ENCODE data around the gene SLC4A2. TPM values are rescaled to one million over a fixed set of nuclear protein-coding genes. Genes with fewer than 3 reads are reported as not detected.

Gene SLC4A2
- polyA plus RNA-seq, 3 donors, result 21.6 to 132 (median 23.8) TPM

DNA sequence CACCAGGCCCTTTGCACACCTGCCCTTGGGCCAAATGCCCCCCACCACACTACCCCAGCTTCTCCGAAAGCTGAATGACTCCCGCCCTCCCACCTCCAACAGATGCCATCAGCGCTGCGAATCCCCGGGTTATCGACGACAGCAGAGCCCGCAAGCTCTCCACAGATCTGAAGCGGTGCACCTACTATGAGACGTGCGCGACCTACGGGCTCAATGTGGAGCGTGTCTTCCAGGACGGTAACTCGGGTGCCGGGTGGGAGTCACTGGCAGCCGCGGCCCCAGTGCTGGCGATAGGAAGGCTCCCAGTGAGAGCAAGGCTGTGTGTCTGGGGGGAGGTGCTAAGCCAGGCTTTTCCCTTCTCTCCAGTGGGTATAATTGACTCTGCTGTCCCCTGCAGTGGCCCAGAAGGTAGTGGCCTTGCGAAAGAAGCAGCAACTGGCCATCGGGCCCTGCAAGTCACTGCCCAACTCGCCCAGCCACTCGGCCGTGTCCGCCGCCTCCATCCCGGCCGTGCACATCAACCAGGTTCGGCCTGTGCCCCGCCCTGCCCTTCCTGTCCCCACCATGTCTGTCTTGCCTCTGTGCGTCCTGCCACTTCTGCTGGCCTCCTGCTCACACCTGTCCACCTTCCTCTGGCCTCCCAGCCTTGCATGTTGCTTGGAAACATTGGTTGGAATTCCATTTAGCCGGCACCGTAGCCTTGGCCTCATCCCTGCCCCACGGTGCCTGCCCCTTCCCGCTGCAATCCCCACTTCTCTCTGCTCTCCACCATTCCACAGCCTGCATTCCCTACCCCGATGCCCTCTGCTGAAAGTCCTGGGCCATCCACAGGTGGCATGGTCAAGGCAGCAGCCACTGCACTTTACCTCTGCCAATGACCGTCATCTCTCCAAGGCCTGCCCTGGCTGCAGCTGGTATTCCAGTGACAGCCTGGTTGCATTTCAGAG is 59.0 kb downstream of the SLC4A2 start:
- H3K36me3 Mint-ChIP-seq, result peaks cover 61 to 64% of the 10 kb centered on the region in 2 donors
- no peak overlapping the region for H3K9ac ChIP-seq (ENCODE audit: insufficient read depth, low read length, poor library complexity, severe bottlenecking)
- peaks cover 3 to 7% of the 10 kb centered on the region in 2 donors for H3K4me1 ChIP-seq (ENCODE audit: control insufficient read depth in 1 of 2, insufficient read depth in 2 of 2, low read length in 2 of 2)
- peaks cover 3% of the 10 kb centered on the region for H3K4me1 Mint-ChIP-seq
- H3K27me3 Mint-ChIP-seq (ENCODE audit: low read depth in 3 of 3), result peaks cover 16 to 20% (median 20%) of the 10 kb centered on the region in 3 donors
- WGBS (ENCODE audit: insufficient coverage), result 97% methylated on average over 38 of the region's 38 CpGs
- peaks cover 2 to 20% of the 10 kb centered on the region in 2 donors for H3K27me3 ChIP-seq (ENCODE audit: control insufficient read depth in 2 of 2, insufficient read depth in 2 of 2, low read length in 2 of 2)
- no peak overlapping the region for H3K4me3 Mint-ChIP-seq
- peaks cover 0 to 4% (median 2%) of the 10 kb centered on the region in 7 donors for H3K9me3 Mint-ChIP-seq
- no peak overlapping the region for H2AFZ ChIP-seq (ENCODE audit: insufficient read depth, low read depth, low read length, poor library complexity, severe bottlenecking)
- H3K9me3 ChIP-seq (replicated peaks in 1 of 2; ENCODE audit: control insufficient read depth in 1 of 2, insufficient read depth in 1 of 2, low read length in 2 of 2), result no peaks in the 10 kb centered on the region
- intact Hi-C loops (cut with micrococcal nuclease), result loop anchor here in 1 of 2 donors (10.0 kb wide), 1 partner anchor 224 kb away; no protein-coding TSS in a partner anchor
- H3K4me3 ChIP-seq (replicated peaks in 1 of 3; ENCODE audit: low read depth in 2 of 3, low read length in 3 of 3), result no peak overlapping the region
- H4K20me1 ChIP-seq (ENCODE audit: insufficient read depth, low read length), result peaks cover 81% of the 10 kb centered on the region
- H3K4me2 ChIP-seq (replicated peaks; ENCODE audit: extremely low read depth, low read length, poor library complexity, severe bottlenecking), result no peak overlapping the region
- TF ChIP-seq, protein P1, sequence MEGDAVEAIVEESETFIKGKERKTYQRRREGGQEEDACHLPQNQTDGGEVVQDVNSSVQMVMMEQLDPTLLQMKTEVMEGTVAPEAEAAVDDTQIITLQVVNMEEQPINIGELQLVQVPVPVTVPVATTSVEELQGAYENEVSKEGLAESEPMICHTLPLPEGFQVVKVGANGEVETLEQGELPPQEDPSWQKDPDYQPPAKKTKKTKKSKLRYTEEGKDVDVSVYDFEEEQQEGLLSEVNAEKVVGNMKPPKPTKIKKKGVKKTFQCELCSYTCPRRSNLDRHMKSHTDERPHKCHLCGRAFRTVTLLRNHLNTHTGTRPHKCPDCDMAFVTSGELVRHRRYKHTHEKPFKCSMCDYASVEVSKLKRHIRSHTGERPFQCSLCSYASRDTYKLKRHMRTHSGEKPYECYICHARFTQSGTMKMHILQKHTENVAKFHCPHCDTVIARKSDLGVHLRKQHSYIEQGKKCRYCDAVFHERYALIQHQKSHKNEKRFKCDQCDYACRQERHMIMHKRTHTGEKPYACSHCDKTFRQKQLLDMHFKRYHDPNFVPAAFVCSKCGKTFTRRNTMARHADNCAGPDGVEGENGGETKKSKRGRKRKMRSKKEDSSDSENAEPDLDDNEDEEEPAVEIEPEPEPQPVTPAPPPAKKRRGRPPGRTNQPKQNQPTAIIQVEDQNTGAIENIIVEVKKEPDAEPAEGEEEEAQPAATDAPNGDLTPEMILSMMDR (IDR thresholded peaks at IDR 0.05), result no peak
- peak overlapping the region in 1 of 7 donors; percentile 84 for H3K27ac Mint-ChIP-seq
- no peak for DNase-seq
- peaks cover 3% of the 10 kb centered on the region for H3K79me2 ChIP-seq (ENCODE audit: insufficient read depth, low read length)
- H3K27ac ChIP-seq (ENCODE audit: low read depth in 1 of 2, low read length in 2 of 2), result no peak overlapping the region
- H3K36me3 ChIP-seq (replicated peaks in 1 of 2; ENCODE audit: control insufficient read depth in 1 of 2, insufficient read depth in 2 of 2, low read length in 2 of 2), result peaks cover 43 to 72% of the 10 kb centered on the region in 2 donors

DNA sequence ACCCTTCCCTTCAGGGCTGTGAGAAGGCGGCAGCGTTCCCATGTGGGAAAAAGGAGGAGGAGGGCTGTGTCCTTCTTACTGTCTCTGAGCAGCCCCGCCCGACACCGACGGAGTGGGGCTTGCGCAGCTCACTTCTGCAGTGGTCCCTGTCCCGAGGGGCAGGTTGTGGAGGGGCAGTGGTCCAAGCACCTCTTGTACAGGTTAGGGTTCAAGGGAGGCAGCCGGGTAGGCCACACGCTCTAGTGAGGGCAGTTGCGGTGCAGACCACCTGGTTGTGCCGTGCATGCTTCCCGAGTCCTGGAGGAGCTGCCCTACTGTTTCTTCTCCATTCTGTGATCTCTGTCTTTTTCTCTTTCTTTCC is 59.6 kb downstream of the SLC4A2 start:
- no peak for DNase-seq
- no peak overlapping the region for H3K4me2 ChIP-seq (replicated peaks; ENCODE audit: extremely low read depth, low read length, poor library complexity, severe bottlenecking)
- Mint-ChIP-seq H3K36me3 (peaks cover 60 to 64% of the 10 kb centered on the region in 2 donors), H3K4me1 (peaks cover 2% of the 10 kb centered on the region), H3K9me3 (peaks cover 0 to 3% (median 0%) of the 10 kb centered on the region in 7 donors), H3K27ac (no peak overlapping the region), H3K4me3 (no peak overlapping the region), H3K27me3 (ENCODE audit: low read depth in 3 of 3) (peaks cover 11 to 15% (median 14%) of the 10 kb centered on the region in 3 donors)
- TF ChIP-seq, protein P1 (IDR thresholded peaks at IDR 0.05), result no peak
- no peaks in the 10 kb centered on the region for H3K79me2 ChIP-seq (ENCODE audit: insufficient read depth, low read length)
- H3K36me3 ChIP-seq (replicated peaks in 1 of 2; ENCODE audit: control insufficient read depth in 1 of 2, insufficient read depth in 2 of 2, low read length in 2 of 2), result peaks cover 47 to 72% of the 10 kb centered on the region in 2 donors
- H3K4me1 ChIP-seq (ENCODE audit: control insufficient read depth in 1 of 2, insufficient read depth in 2 of 2, low read length in 2 of 2), result peaks cover 3 to 6% of the 10 kb centered on the region in 2 donors
- no peaks in the 10 kb centered on the region for H3K9me3 ChIP-seq (replicated peaks in 1 of 2; ENCODE audit: control insufficient read depth in 1 of 2, insufficient read depth in 1 of 2, low read length in 2 of 2)
- peaks cover 81% of the 10 kb centered on the region for H4K20me1 ChIP-seq (ENCODE audit: insufficient read depth, low read length)
- H3K27ac ChIP-seq (ENCODE audit: low read depth in 1 of 2, low read length in 2 of 2), result no peak overlapping the region
- H3K4me3 ChIP-seq (replicated peaks in 1 of 3; ENCODE audit: low read depth in 2 of 3, low read length in 3 of 3), result no peak overlapping the region
- no peak overlapping the region for H2AFZ ChIP-seq (ENCODE audit: insufficient read depth, low read depth, low read length, poor library complexity, severe bottlenecking)
- peaks cover 2 to 13% of the 10 kb centered on the region in 2 donors for H3K27me3 ChIP-seq (ENCODE audit: control insufficient read depth in 2 of 2, insufficient read depth in 2 of 2, low read length in 2 of 2)
- WGBS (ENCODE audit: insufficient coverage), result 97% methylated on average over 10 of the region's 13 CpGs
- no peak overlapping the region for H3K9ac ChIP-seq (ENCODE audit: insufficient read depth, low read length, poor library complexity, severe bottlenecking)
- intact Hi-C loops (cut with micrococcal nuclease), result loop anchor here in 1 of 2 donors (10.0 kb wide), 1 partner anchor 224 kb away; no protein-coding TSS in a partner anchor

Measured in CD14-positive monocyte (primary cell).